Measurements from ENCODE around the gene MED20.

DNA sequence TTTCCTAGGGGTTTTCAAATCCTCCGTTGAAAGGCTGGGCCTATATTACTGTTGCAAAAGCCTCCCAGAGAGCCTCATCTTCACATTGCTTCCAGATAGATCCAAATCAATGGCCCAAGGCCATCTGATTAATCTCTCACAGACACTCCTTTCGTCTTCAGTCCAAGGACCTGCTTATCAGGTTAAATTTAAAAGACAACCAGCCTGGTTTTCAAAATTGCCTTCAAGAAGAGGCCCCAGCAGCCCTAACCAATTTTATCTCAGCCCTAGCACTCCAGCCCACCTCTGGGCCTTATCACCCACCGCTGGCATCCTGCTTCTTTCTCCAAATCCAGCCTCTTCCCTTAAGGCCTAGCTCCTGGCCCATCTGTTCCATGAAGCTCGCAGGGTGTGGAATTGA lies 36.2 kb upstream of the MED20 start:
- no peak for TF ChIP-seq EGR1 (IDR thresholded peaks at IDR 0.05; ENCODE audit: borderline replicate concordance, low read depth, low read length)
- TF ChIP-seq, protein P1, sequence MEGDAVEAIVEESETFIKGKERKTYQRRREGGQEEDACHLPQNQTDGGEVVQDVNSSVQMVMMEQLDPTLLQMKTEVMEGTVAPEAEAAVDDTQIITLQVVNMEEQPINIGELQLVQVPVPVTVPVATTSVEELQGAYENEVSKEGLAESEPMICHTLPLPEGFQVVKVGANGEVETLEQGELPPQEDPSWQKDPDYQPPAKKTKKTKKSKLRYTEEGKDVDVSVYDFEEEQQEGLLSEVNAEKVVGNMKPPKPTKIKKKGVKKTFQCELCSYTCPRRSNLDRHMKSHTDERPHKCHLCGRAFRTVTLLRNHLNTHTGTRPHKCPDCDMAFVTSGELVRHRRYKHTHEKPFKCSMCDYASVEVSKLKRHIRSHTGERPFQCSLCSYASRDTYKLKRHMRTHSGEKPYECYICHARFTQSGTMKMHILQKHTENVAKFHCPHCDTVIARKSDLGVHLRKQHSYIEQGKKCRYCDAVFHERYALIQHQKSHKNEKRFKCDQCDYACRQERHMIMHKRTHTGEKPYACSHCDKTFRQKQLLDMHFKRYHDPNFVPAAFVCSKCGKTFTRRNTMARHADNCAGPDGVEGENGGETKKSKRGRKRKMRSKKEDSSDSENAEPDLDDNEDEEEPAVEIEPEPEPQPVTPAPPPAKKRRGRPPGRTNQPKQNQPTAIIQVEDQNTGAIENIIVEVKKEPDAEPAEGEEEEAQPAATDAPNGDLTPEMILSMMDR (IDR thresholded peaks at IDR 0.05; ENCODE audit: control extremely low read depth in 1 of 3, insufficient read depth in 1 of 3, low read depth in 1 of 3, low read length in 3 of 3) = no peak
- TF ChIP-seq POLR2A (IDR thresholded peaks at IDR 0.05; ENCODE audit: control extremely low read depth in 1 of 2, low read depth in 2 of 2, low read length in 2 of 2) = no peak
- no peak for TF ChIP-seq SIX5 (IDR thresholded peaks at IDR 0.05; ENCODE audit: low read depth, low read length)
- no peak for TF ChIP-seq JUND (IDR thresholded peaks at IDR 0.05; ENCODE audit: low read length)
- TF ChIP-seq POLR2AphosphoS5 (IDR thresholded peaks at IDR 0.05; ENCODE audit: low read depth, low read length) = no peak
- TF ChIP-seq RFX5 (IDR thresholded peaks at IDR 0.05; ENCODE audit: borderline replicate concordance, low read depth, low read length) = no peak
- no peak for TF ChIP-seq SRF (IDR thresholded peaks at IDR 0.05; ENCODE audit: low read depth, low read length)
- TF ChIP-seq HDAC6 (IDR thresholded peaks at IDR 0.05; ENCODE audit: low read depth, low read length) = no peak
- no peak for TF ChIP-seq SUZ12 (IDR thresholded peaks at IDR 0.05; ENCODE audit: low read length)
- TF ChIP-seq BCL11A (IDR thresholded peaks at IDR 0.05; ENCODE audit: low read depth in 2 of 2, low read length in 2 of 2) = no peak
- no peak for TF ChIP-seq FOSL1 (IDR thresholded peaks at IDR 0.05; ENCODE audit: insufficient read depth, low read depth, low read length)
- no peak for TF ChIP-seq EP300 (IDR thresholded peaks at IDR 0.05; ENCODE audit: borderline replicate concordance in 1 of 2, low read depth in 2 of 2, low read length in 2 of 2)
